D721Med (cell line): ENCODE measurements around the gene LDLRAD4.
"Not testable (repeated sequence)": the region's sequence is repeated elsewhere in the genome, so short reads cannot be mapped to it uniquely, and the experiment has no call there.

Experiments used
- DNase-seq: peaks from one replicate; pipeline ENCODE4 v3.0.0; 2011; ENCODE audit warnings: low spot score; ENCODE audit not compliant: insufficient read length
- FAIRE-seq: peaks from 2 replicates; lab custom pipeline; 2011; peaks lifted over from hg19 to GRCh38; lab: Jason Lieb, UNC
- TF ChIP-seq, protein P1 (sequence below): IDR thresholded peaks from 2 replicates; pipeline ENCODE4 v1.5.1; 2012; ENCODE audit warnings: mild to moderate bottlenecking, control low read depth; ENCODE audit not compliant: insufficient read depth; ENCODE audit errors: missing control alignments

Gene LDLRAD4

DNA sequence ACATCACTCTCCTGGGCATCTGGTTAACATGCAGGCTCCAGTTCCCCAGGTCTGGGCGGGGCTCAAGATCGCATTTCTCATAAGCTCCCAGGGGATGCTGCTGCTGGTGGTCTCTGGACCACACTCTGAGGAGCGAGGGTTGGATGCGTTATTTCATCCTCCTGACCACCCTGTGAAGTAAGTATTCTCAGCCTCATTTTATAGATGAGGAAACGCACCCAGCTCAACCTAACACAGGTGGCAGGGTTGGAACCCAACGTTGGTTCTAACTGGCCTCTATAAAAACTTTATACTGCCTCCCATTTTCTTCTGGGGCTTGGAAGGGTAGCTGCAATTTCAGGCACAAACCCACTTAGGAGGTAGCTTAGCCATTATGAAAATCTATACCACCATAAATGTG lies 387.3 kb downstream of the LDLRAD4 start:
- TF ChIP-seq, protein P1, sequence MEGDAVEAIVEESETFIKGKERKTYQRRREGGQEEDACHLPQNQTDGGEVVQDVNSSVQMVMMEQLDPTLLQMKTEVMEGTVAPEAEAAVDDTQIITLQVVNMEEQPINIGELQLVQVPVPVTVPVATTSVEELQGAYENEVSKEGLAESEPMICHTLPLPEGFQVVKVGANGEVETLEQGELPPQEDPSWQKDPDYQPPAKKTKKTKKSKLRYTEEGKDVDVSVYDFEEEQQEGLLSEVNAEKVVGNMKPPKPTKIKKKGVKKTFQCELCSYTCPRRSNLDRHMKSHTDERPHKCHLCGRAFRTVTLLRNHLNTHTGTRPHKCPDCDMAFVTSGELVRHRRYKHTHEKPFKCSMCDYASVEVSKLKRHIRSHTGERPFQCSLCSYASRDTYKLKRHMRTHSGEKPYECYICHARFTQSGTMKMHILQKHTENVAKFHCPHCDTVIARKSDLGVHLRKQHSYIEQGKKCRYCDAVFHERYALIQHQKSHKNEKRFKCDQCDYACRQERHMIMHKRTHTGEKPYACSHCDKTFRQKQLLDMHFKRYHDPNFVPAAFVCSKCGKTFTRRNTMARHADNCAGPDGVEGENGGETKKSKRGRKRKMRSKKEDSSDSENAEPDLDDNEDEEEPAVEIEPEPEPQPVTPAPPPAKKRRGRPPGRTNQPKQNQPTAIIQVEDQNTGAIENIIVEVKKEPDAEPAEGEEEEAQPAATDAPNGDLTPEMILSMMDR = no peak
- DNase-seq (no peak), FAIRE-seq (no peak)

- TF ChIP-seq, protein P1 = no peak
- FAIRE-seq (no peak), DNase-seq (no peak)
These were observed 388.2 kb downstream of the LDLRAD4 start for GRCh38 chr18:13606604-13607254.

GRCh38 chr18:13608024-13608562 lies 389.5 kb downstream of the LDLRAD4 start:
- DNase-seq, FAIRE-seq: not testable (repeated sequence)

DNA sequence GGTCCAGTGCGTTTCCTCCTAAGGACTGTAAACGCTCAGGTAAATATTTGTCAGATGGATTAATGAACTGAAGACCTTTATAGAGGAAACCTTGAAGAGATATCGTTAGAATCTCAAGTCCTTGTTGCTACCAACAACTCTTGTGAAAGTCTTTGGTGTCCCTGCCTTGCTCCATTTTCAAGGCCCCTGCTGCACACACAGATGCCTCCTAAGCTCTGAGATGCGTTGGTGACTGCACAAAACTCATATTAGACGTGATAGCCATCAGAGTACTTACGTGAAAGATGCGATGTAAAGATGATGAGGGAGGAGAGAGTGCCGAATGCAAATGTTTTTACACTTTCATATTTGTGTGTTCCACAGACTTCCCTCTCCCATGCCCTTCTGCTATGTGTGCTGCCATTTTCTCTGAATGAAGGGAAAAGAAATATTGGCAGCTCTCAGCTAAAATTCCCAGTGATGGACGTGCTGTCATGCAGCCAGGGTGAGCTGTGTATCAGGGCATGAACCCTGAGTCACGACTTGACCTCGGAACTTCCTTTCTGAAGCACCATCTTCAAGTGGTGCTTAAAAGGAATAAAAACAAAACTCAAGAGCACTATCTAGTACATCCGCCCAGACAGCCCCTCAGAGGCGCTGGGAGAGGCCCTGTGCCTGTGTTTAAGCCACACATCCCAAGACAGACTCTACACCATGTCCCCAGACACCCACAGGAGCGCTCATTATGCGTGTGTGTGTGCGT lies 390.4 kb downstream of the LDLRAD4 start:
- TF ChIP-seq, protein P1 = no peak
- no peak for FAIRE-seq
- no peak for DNase-seq

DNA sequence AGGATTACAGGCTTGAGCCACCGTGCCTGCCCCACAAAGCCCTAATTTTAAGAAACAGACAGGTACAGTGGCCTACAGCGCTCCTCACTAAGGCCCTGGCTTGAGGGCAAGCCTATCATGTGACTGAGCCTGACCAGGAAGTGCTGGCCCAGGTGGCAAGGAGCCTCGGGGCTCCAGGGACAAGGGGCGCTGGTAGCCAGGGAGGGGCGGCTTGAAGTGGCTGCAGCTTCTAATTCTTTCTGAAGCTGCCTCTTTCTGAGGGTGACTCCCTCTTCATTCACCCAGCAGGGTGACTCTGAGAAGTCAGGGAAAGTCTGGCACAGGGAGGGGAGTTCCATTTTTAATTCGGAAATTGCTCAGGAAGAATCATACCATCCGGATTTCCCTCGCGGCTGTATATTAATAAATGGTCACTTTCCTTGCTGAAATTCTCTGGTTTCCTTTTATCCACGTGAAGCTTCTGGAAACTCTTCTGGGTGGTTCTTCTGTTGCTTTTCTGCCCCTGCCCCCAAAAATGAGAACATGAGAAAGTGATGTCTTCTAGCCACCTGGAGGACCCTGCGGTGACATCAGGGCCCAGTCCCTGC lies 392.1 kb downstream of the LDLRAD4 start:
- no peak for DNase-seq
- TF ChIP-seq, protein P1 = no peak
- no peak for FAIRE-seq

GRCh38 chr18:13611142-13611600 lies 392.6 kb downstream of the LDLRAD4 start:
- no peak for FAIRE-seq
- no peak for DNase-seq

GRCh38 chr18:13611601-13612195 lies 393.1 kb downstream of the LDLRAD4 start:
- DNase-seq = no peak

More at GRCh38 chr18:13611142-13611600, 392.6 kb downstream of the LDLRAD4 start:
- TF ChIP-seq, protein P1 = no peak

More at GRCh38 chr18:13611601-13612195, 393.1 kb downstream of the LDLRAD4 start:
- TF ChIP-seq, protein P1 = no peak
- no peak for FAIRE-seq
